ENCODE results near the gene WDR64. TPM values are rescaled to one million over a fixed set of nuclear protein-coding genes. Genes with fewer than 3 reads are reported as not detected.

The WDR64 gene
- polyA plus RNA-seq, 1 donor (not counting 4 experiments of a cell fraction or from before 2014, with no cell fraction given), result not detected

DNA sequence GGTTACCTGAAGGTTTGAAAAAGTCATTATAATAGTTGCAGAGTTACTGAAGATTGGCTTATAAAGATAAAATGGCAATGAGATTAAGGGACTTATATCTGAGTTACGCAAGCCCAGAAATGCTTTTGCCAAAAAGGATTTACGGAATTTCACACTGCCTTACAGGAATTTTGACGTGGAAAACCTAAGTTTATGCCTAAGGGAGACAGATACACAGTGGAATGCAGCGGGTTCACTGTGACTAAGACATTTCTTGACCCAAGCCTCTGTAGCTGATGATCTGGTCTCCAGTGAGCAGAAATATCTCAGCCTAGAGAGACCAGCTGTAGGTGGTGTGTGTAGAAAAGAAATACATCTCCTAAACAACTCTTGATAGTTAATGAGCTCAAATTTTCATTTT, 185.8 kb downstream of the WDR64 start:
- DNase-seq (ENCODE audit: low read depth, low spot score) (no peak), FAIRE-seq (peak; percentile 77)
- Histone ChIP-seq H3K4me2 (ENCODE audit: control insufficient read depth, extremely low read depth, insufficient read depth, low read depth, low read length) (peak overlapping the region; percentile 33), H2AFZ (ENCODE audit: control insufficient read depth, low read length) (no peak overlapping the region), H3K79me2 (ENCODE audit: control insufficient read depth, insufficient read depth, low read length) (no peaks in the 10 kb centered on the region), H3K4me3 (ENCODE audit: control insufficient read depth in 2 of 3, extremely low read depth in 1 of 3, insufficient read depth in 2 of 3, low read depth in 1 of 3, low read length in 3 of 3) (no peak overlapping the region), H3K27me3 (ENCODE audit: control insufficient read depth, extremely low read depth, insufficient read depth, low read length) (no peaks in the 10 kb centered on the region), H4K20me1 (ENCODE audit: control insufficient read depth, extremely low read depth, insufficient read depth, low read length) (no peaks in the 10 kb centered on the region), H3K9me1 (ENCODE audit: control insufficient read depth, extremely low read depth, insufficient read depth, low read length) (no peaks in the 10 kb centered on the region), H3K27ac (ENCODE audit: control insufficient read depth, insufficient read depth, low read length) (no peak overlapping the region), H3K4me1 (ENCODE audit: control insufficient read depth, extremely low read depth, insufficient read depth, low read length) (peaks cover 29% of the 10 kb centered on the region), H3K36me3 (ENCODE audit: control insufficient read depth in 2 of 2, extremely low read depth in 1 of 2, insufficient read depth in 2 of 2, low read length in 2 of 2) (no peaks in the 10 kb centered on the region), H3K9ac (ENCODE audit: control insufficient read depth, extremely low read depth, insufficient read depth, low read length) (no peak overlapping the region), H3K9me3 (ENCODE audit: control insufficient read depth, low read depth, low read length) (no peaks in the 10 kb centered on the region)
- dilution Hi-C loops (cut with MboI; ENCODE audit: extremely low pct_ligation_motif_present, low sequenced_read_pairs), result loop anchor here (25.0 kb wide), 1 partner anchor 226 kb away; no protein-coding TSS in a partner anchor
- TF ChIP-seq, protein P1, sequence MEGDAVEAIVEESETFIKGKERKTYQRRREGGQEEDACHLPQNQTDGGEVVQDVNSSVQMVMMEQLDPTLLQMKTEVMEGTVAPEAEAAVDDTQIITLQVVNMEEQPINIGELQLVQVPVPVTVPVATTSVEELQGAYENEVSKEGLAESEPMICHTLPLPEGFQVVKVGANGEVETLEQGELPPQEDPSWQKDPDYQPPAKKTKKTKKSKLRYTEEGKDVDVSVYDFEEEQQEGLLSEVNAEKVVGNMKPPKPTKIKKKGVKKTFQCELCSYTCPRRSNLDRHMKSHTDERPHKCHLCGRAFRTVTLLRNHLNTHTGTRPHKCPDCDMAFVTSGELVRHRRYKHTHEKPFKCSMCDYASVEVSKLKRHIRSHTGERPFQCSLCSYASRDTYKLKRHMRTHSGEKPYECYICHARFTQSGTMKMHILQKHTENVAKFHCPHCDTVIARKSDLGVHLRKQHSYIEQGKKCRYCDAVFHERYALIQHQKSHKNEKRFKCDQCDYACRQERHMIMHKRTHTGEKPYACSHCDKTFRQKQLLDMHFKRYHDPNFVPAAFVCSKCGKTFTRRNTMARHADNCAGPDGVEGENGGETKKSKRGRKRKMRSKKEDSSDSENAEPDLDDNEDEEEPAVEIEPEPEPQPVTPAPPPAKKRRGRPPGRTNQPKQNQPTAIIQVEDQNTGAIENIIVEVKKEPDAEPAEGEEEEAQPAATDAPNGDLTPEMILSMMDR (optimal IDR thresholded peaks at IDR 0.05 in 1 of 3, IDR thresholded peaks at IDR 0.05 in 1 of 3, conservative IDR thresholded peaks at IDR 0.05 in 1 of 3; ENCODE audit: extremely low read depth in 1 of 3, insufficient read depth in 2 of 3, low read length in 3 of 3), result no peak
- TF ChIP-seq EZH2 (IDR thresholded peaks at IDR 0.05; ENCODE audit: low read length), result no peak

- no peaks in the 10 kb centered on the region for H4K20me1 ChIP-seq (ENCODE audit: control insufficient read depth, extremely low read depth, insufficient read depth, low read length)
- no peaks in the 10 kb centered on the region for H3K79me2 ChIP-seq (ENCODE audit: control insufficient read depth, insufficient read depth, low read length)
- H3K27ac ChIP-seq (ENCODE audit: control insufficient read depth, insufficient read depth, low read length), result no peak overlapping the region
- H3K27me3 ChIP-seq (ENCODE audit: control insufficient read depth, extremely low read depth, insufficient read depth, low read length), result no peaks in the 10 kb centered on the region
- H3K9me3 ChIP-seq (ENCODE audit: control insufficient read depth, low read depth, low read length), result no peaks in the 10 kb centered on the region
- H3K4me3 ChIP-seq (ENCODE audit: control insufficient read depth in 2 of 3, extremely low read depth in 1 of 3, insufficient read depth in 2 of 3, low read depth in 1 of 3, low read length in 3 of 3), result no peak overlapping the region
- no peak overlapping the region for H2AFZ ChIP-seq (ENCODE audit: control insufficient read depth, low read length)
- no peaks in the 10 kb centered on the region for H3K9me1 ChIP-seq (ENCODE audit: control insufficient read depth, extremely low read depth, insufficient read depth, low read length)
- dilution Hi-C loops (cut with MboI; ENCODE audit: extremely low pct_ligation_motif_present, low sequenced_read_pairs), result loop anchor here (25.0 kb wide), 1 partner anchor 227 kb away; no protein-coding TSS in a partner anchor
- no peak for TF ChIP-seq EZH2 (IDR thresholded peaks at IDR 0.05; ENCODE audit: low read length)
- TF ChIP-seq, protein P1 (optimal IDR thresholded peaks at IDR 0.05 in 1 of 3, IDR thresholded peaks at IDR 0.05 in 1 of 3, conservative IDR thresholded peaks at IDR 0.05 in 1 of 3; ENCODE audit: extremely low read depth in 1 of 3, insufficient read depth in 2 of 3, low read length in 3 of 3), result no peak
- no peak overlapping the region for H3K4me2 ChIP-seq (ENCODE audit: control insufficient read depth, extremely low read depth, insufficient read depth, low read depth, low read length)
- H3K4me1 ChIP-seq (ENCODE audit: control insufficient read depth, extremely low read depth, insufficient read depth, low read length), result peaks cover 29% of the 10 kb centered on the region
- FAIRE-seq (no peak), DNase-seq (ENCODE audit: low read depth, low spot score) (no peak)
- no peaks in the 10 kb centered on the region for H3K36me3 ChIP-seq (ENCODE audit: control insufficient read depth in 2 of 2, extremely low read depth in 1 of 2, insufficient read depth in 2 of 2, low read length in 2 of 2)
- H3K9ac ChIP-seq (ENCODE audit: control insufficient read depth, extremely low read depth, insufficient read depth, low read length), result no peak overlapping the region
Observed at GRCh38 chr1:241838897-241839296, 186.8 kb downstream of the WDR64 start.
